Nephron (organoid): ENCODE data around the gene GABRR1.

Experiments used
- H3K27ac Mint-ChIP-seq, 3 experiments: 2 replicates each; pipeline ENCODE4 v1.8.0; 2020; ENCODE audit warnings: mixed read lengths in 3 of 3, mild to moderate bottlenecking in 2 of 3, moderate library complexity in 1 of 3
- H3K27me3 Mint-ChIP-seq: 2 replicates; pipeline ENCODE4 v1.8.0; 2021; ENCODE audit warnings: low read depth, mild to moderate bottlenecking, moderate library complexity, mixed read lengths
- H3K36me3 Mint-ChIP-seq: 2 replicates; pipeline ENCODE4 v1.8.0; 2020; ENCODE audit warnings: low read depth, mixed read lengths
- H3K4me1 Mint-ChIP-seq: 2 replicates; pipeline ENCODE4 v1.8.0; 2020; ENCODE audit warnings: mixed read lengths
- H3K4me3 Mint-ChIP-seq, 3 experiments: 2 replicates each; pipeline ENCODE4 v1.8.0; 2020; ENCODE audit warnings: mild to moderate bottlenecking in 3 of 3, mixed read lengths in 3 of 3, moderate library complexity in 2 of 3
- H3K9me3 Mint-ChIP-seq: 2 replicates; pipeline ENCODE4 v1.8.0; 2020; ENCODE audit warnings: mixed read lengths
- TF ChIP-seq, protein P1 (sequence below), 3 experiments: fragments of 200-600 bp; sonication (generic); IDR thresholded peaks; one replicate each; pipeline ENCODE4 v1.5.0; 2021; ENCODE audit warnings: antibody characterized with exemption in 3 of 3; ENCODE audit not compliant: unreplicated experiment in 3 of 3

GABRR1 gene

DNA sequence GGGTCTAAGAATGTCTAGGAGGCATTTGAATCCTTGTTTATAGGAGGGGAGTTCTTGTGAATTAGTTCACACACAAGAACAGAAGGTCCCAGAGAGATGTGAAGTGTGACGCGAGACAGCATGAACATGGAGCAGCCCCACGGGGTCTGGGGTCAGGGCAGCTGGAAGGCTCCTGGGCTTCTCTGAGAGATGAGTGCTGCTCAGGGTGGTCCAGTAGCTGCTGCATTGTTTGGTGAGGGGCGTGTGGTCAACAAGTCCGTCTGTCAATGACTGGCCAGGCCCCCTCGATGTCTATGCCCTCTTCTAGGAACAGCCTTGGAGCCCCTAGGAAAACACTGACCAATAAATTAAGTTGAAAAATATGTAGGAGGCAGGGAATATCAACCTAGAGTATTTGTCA lies 40.2 kb upstream of the GABRR1 start:
- Mint-ChIP-seq H3K27ac (no peak overlapping the region), H3K4me1 (peaks cover 31% of the 10 kb centered on the region), H3K9me3 (no peaks in the 10 kb centered on the region), H3K36me3 (no peaks in the 10 kb centered on the region), H3K27me3 (no peaks in the 10 kb centered on the region), H3K4me3 (no peak overlapping the region)
- TF ChIP-seq, protein P1, sequence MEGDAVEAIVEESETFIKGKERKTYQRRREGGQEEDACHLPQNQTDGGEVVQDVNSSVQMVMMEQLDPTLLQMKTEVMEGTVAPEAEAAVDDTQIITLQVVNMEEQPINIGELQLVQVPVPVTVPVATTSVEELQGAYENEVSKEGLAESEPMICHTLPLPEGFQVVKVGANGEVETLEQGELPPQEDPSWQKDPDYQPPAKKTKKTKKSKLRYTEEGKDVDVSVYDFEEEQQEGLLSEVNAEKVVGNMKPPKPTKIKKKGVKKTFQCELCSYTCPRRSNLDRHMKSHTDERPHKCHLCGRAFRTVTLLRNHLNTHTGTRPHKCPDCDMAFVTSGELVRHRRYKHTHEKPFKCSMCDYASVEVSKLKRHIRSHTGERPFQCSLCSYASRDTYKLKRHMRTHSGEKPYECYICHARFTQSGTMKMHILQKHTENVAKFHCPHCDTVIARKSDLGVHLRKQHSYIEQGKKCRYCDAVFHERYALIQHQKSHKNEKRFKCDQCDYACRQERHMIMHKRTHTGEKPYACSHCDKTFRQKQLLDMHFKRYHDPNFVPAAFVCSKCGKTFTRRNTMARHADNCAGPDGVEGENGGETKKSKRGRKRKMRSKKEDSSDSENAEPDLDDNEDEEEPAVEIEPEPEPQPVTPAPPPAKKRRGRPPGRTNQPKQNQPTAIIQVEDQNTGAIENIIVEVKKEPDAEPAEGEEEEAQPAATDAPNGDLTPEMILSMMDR (IDR thresholded peaks at IDR 0.05; ENCODE audit: unreplicated experiment in 3 of 3) = no peak

DNA sequence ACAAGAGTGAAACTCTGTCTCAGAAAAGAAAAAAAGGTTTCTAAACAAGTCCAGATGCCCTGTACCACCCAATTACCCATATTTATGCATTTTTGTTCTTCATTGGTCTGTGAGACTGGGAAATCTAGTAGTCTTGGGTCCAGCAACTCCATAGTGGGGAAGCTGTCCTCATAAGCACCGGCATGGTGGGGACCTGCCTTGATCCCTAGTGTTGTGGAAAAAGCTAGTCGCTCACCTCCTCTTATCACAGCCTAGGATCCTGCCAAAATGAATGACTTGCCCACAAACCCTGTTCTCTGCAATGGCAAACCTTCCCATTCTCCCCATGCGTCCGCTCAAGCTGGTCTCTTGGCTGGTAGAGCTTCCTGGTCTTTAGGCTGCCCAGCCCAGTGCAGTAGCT lies 38.3 kb upstream of the GABRR1 start:
- Mint-ChIP-seq H3K36me3 (no peaks in the 10 kb centered on the region), H3K9me3 (no peaks in the 10 kb centered on the region), H3K4me3 (no peak overlapping the region), H3K27ac (no peak overlapping the region), H3K4me1 (peaks cover 27% of the 10 kb centered on the region), H3K27me3 (no peaks in the 10 kb centered on the region)
- TF ChIP-seq, protein P1 (IDR thresholded peaks at IDR 0.05; ENCODE audit: unreplicated experiment in 3 of 3) = no peak

DNA sequence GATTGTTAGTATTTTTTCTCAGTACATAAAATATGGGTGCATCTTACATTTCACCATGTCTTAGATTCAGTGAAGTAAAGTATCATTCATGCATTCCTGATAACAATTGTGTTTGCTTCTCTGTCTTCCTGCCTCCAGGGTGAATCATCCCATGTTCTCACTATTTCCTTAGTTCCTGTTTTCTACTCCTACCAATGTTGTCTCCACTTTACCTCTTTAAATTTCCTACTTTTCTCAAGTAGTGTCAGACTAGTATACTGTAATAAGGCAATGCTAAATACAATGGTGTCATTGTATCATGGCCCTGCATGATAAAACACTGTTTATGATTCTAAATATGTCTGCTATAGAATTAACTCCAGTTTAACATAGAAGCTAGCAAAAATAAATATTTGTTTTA lies 37.4 kb upstream of the GABRR1 start:
- no peak overlapping the region for H3K27ac Mint-ChIP-seq
- TF ChIP-seq, protein P1 (IDR thresholded peaks at IDR 0.05; ENCODE audit: unreplicated experiment in 3 of 3) = no peak
- H3K9me3 Mint-ChIP-seq = no peaks in the 10 kb centered on the region
- no peak overlapping the region for H3K4me3 Mint-ChIP-seq
- no peaks in the 10 kb centered on the region for H3K36me3 Mint-ChIP-seq
- no peaks in the 10 kb centered on the region for H3K27me3 Mint-ChIP-seq
- peaks cover 27% of the 10 kb centered on the region for H3K4me1 Mint-ChIP-seq

DNA sequence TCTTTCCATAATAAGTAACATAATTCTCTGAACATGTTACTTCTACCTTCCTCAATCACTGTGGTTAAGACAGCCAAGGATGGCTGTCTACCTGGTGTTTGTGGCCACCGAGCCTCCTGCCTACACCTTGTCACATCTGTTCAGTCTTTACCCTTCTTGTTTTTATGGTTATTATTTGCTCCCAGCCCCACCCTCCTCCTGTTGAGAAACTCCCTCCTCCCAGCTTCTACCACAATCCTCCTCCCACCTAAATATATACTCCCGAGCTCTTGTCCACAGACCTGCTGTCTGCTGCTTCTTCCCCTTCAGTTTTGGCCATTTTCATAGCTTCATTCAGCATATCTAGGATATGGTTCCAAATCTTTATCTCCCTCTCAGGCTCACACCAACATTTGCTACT lies 35.7 kb upstream of the GABRR1 start:
- peaks cover 4% of the 10 kb centered on the region for H3K27me3 Mint-ChIP-seq
- H3K4me1 Mint-ChIP-seq = peaks cover 30% of the 10 kb centered on the region
- TF ChIP-seq, protein P1 (IDR thresholded peaks at IDR 0.05; ENCODE audit: unreplicated experiment in 3 of 3) = no peak
- H3K36me3 Mint-ChIP-seq = no peaks in the 10 kb centered on the region
- H3K9me3 Mint-ChIP-seq = no peaks in the 10 kb centered on the region
- no peak overlapping the region for H3K4me3 Mint-ChIP-seq
- H3K27ac Mint-ChIP-seq = no peak overlapping the region

DNA sequence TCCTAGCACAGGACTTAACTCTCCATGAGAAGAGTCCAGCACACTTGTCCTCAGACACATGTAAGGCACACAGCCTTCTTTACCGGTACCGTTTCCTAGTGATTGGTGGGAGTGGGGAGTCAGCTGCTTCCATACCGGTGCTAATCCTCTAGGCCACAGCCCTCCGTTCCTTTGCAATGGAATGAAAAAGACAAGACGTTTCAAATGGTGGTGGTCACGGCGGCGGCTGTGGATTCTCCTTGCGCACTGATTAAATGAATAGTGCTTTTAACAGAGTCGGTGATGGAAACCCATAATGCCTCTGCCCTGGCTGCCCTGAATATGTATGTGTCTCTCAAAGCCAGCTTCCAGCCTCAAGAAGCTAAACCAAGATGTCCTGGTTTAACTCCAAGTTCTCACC lies 34.8 kb upstream of the GABRR1 start:
- H3K4me3 Mint-ChIP-seq = no peak overlapping the region
- H3K27ac Mint-ChIP-seq = no peak overlapping the region
- peaks cover 30% of the 10 kb centered on the region for H3K4me1 Mint-ChIP-seq
- peaks cover 4% of the 10 kb centered on the region for H3K27me3 Mint-ChIP-seq
- H3K9me3 Mint-ChIP-seq = no peaks in the 10 kb centered on the region
- no peaks in the 10 kb centered on the region for H3K36me3 Mint-ChIP-seq
- TF ChIP-seq, protein P1 (IDR thresholded peaks at IDR 0.05; ENCODE audit: unreplicated experiment in 3 of 3) = no peak

DNA sequence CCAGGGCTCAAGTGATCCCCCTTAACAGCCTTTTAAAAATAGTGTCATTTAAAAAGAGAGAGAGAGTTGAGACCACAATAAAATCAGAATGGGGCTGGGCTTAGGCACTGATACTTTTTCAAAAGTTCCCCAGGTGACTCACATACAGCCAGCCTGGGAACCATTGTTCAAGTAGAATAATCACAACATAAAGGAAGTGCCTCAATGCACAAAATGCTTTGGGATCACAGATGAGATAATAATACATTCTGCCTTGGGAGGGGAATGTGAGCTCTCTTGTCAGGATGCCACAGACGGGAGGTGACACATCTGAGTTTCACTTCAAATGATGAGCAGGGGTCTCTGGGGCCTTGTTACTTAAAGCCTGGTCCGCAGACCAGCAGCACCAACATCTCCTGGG lies 34.0 kb upstream of the GABRR1 start:
- Mint-ChIP-seq H3K27ac (no peak overlapping the region), H3K4me1 (peaks cover 30% of the 10 kb centered on the region), H3K27me3 (peaks cover 4% of the 10 kb centered on the region), H3K4me3 (no peak overlapping the region), H3K36me3 (no peaks in the 10 kb centered on the region), H3K9me3 (no peaks in the 10 kb centered on the region)
- TF ChIP-seq, protein P1 (IDR thresholded peaks at IDR 0.05; ENCODE audit: unreplicated experiment in 3 of 3) = no peak
